ENCODE results near the gene TMEM247. TPM values are rescaled to one million over a fixed set of nuclear protein-coding genes. Genes with fewer than 3 reads are reported as not detected.
"Not testable (repeated sequence)": the region's sequence is repeated elsewhere in the genome, so short reads cannot be mapped to it uniquely, and the experiment has no call there.

Gene TMEM247
- total RNA-seq, 1 donor from 2014 or later, result not detected

DNA sequence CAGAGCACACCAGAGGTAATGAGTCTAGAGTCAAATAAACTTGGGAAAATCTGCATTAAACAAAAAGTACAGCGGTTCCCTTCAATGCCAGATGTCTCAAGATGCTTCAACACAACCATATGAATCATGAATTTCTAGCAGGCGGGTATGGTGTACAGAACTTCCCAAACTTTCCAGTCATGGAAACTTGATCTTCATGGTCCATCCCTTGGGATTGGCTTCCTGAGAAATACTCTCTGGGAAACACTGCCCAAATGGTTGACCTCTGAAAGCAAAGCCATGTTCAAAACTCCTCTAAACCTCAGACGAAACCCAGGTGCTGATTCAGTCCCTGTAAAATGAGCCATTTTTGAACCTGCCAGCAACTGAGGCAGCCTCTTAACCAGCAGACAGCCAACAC lies 16.4 kb upstream of the TMEM247 start:
- TF ChIP-seq, protein P1, sequence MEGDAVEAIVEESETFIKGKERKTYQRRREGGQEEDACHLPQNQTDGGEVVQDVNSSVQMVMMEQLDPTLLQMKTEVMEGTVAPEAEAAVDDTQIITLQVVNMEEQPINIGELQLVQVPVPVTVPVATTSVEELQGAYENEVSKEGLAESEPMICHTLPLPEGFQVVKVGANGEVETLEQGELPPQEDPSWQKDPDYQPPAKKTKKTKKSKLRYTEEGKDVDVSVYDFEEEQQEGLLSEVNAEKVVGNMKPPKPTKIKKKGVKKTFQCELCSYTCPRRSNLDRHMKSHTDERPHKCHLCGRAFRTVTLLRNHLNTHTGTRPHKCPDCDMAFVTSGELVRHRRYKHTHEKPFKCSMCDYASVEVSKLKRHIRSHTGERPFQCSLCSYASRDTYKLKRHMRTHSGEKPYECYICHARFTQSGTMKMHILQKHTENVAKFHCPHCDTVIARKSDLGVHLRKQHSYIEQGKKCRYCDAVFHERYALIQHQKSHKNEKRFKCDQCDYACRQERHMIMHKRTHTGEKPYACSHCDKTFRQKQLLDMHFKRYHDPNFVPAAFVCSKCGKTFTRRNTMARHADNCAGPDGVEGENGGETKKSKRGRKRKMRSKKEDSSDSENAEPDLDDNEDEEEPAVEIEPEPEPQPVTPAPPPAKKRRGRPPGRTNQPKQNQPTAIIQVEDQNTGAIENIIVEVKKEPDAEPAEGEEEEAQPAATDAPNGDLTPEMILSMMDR (IDR thresholded peaks at IDR 0.05; ENCODE audit: insufficient read depth, low read length, severe bottlenecking), result no peak
- H3K27me3 ChIP-seq (ENCODE audit: control insufficient read depth, insufficient read depth, low read length), result no peaks in the 10 kb centered on the region
- FAIRE-seq (no peak), DNase-seq (ENCODE audit: low read depth) (no peak)
- H3K36me3 ChIP-seq (ENCODE audit: control insufficient read depth, insufficient read depth, low read length), result no peaks in the 10 kb centered on the region
- no peak overlapping the region for H3K4me3 ChIP-seq (ENCODE audit: low read depth, low read length)

DNA sequence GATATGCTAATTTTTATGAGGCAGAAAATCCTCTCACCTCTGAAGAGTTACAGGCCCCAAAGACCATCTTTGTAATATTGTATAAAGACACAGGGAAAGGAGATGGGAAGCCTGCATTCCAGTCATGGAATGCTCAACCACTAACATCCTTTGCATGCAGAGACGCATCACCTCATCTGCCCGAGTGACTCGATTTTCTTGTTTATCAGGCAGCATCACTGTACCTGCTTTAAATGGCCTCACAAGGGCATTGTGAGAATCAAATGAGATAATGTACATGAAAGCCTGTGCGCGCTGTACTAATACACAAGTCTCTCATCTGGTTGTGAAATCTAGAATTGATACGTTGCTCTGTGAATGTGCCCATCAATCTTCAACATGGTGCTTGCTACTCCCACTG lies 10.2 kb upstream of the TMEM247 start:
- peak; percentile 67 for DNase-seq (ENCODE audit: low read depth)
- Histone ChIP-seq H3K36me3 (ENCODE audit: control insufficient read depth, insufficient read depth, low read length) (no peaks in the 10 kb centered on the region), H3K27me3 (ENCODE audit: control insufficient read depth, insufficient read depth, low read length) (no peaks in the 10 kb centered on the region), H3K4me3 (ENCODE audit: low read depth, low read length) (no peak overlapping the region)
- FAIRE-seq, result no peak
- TF ChIP-seq, protein P1 (IDR thresholded peaks at IDR 0.05; ENCODE audit: insufficient read depth, low read length, severe bottlenecking), result no peak

DNA sequence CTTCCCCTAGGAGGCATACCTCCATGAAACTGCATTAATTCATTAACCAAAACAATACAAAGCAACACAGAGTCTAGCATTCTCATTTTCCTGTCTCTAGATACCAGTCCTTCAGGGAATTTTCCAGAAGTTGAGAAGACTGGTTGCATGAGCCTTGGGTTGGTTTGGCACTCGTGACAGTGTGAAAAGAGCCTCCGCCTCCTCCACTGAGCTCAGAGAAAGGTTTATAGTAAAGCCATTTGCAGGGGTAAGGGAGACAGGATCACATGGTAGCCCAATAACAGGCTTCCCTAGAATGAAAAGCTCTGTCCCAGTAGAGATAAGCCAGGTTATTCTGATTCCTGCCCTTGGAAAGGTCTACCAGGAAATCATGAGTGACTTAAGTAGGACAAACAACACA lies 9.7 kb upstream of the TMEM247 start:
- TF ChIP-seq, protein P1 (IDR thresholded peaks at IDR 0.05; ENCODE audit: insufficient read depth, low read length, severe bottlenecking), result no peak
- DNase-seq (ENCODE audit: low read depth) (no peak), FAIRE-seq (no peak)
- Histone ChIP-seq H3K36me3 (ENCODE audit: control insufficient read depth, insufficient read depth, low read length) (no peaks in the 10 kb centered on the region), H3K4me3 (ENCODE audit: low read depth, low read length) (no peak overlapping the region), H3K27me3 (ENCODE audit: control insufficient read depth, insufficient read depth, low read length) (no peaks in the 10 kb centered on the region)

DNA sequence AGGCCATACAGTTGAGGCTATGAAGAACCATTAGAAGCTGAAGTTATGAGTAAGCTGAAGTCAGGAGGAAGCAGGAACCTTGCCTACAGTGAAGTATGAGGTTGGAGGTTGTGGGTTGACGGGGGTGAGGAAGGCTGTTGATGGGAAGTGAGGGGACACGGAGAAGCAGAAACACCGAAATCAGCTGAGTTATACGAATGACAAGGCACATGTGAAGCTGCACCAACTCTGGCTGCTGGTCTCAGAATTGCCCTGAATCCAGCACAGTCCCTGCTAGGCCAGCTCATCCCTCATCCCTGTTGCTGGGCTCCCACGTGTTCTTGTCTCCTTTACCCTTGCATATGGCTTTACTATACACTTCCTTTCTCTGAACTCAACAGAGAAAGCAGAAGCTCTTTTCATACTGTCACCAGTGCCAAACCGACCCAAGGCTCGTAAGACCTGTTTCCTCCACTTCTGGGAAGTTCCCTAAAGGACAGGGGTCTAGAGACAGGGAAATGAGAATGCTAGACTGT lies 9.2 kb upstream of the TMEM247 start:
- H3K27me3 ChIP-seq (ENCODE audit: control insufficient read depth, insufficient read depth, low read length), result no peaks in the 10 kb centered on the region
- FAIRE-seq, result no peak

DNA sequence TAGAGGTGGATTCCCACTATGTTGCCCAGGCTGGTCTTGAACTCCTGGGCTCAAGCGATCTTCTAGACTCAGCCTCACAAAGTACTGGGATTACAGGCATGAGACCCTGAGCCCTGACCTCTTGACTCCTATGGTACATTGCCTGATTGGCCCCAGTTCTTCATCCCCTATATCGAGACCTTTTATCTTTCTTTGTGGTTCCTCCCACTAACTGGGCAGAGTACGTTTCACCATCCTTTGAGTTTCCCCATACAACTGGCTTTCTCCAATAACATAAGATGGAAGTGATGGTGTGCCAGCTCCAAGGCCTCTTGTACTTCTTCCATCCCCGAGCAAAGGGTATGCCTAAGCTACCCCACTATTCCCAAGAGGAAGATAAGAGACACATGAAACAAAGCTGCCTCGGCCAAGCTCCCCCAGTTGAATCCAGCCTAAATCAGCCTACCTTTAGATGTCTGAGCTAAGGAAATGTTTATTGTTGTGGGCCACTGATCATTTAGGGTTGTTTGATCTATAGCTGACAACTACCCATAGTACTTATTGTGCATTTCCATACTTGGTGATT lies 8.3 kb upstream of the TMEM247 start:
- FAIRE-seq (no peak), DNase-seq (ENCODE audit: low read depth) (no peak)
- H3K4me3 ChIP-seq (ENCODE audit: low read depth, low read length), result no peak overlapping the region
- TF ChIP-seq, protein P1 (IDR thresholded peaks at IDR 0.05; ENCODE audit: insufficient read depth, low read length, severe bottlenecking), result no peak
- no peaks in the 10 kb centered on the region for H3K27me3 ChIP-seq (ENCODE audit: control insufficient read depth, insufficient read depth, low read length)
- no peaks in the 10 kb centered on the region for H3K36me3 ChIP-seq (ENCODE audit: control insufficient read depth, insufficient read depth, low read length)

More for the DNA sequence above, 9.2 kb upstream of the TMEM247 start:
- TF ChIP-seq, protein P1 (IDR thresholded peaks at IDR 0.05; ENCODE audit: insufficient read depth, low read length, severe bottlenecking), result no peak
- DNase-seq (ENCODE audit: low read depth), result no peak
- Histone ChIP-seq H3K36me3 (ENCODE audit: control insufficient read depth, insufficient read depth, low read length) (no peaks in the 10 kb centered on the region), H3K4me3 (ENCODE audit: low read depth, low read length) (no peak overlapping the region)

DNA sequence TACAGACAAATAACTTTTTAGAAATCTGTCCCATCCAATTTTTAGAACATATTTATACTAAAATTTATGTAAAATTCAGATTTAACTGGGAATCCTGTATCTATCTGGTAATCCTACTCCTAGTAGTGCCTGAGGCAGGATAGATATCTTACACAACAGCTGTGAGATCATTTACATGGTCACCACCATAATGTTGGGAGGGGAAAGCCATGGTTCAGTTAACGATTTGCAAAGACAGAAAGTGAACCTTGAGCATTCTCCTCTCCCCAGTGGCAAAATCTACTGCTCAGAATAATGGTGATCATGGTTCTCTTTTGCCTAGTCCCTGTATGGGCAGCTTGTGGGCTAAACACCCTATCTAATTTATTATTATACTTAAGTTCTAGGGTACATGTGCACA lies 7.7 kb upstream of the TMEM247 start:
- Histone ChIP-seq H3K27me3 (ENCODE audit: control insufficient read depth, insufficient read depth, low read length) (no peaks in the 10 kb centered on the region), H3K4me3 (ENCODE audit: low read depth, low read length) (no peak overlapping the region), H3K36me3 (ENCODE audit: control insufficient read depth, insufficient read depth, low read length) (no peaks in the 10 kb centered on the region)
- TF ChIP-seq, protein P1 (IDR thresholded peaks at IDR 0.05; ENCODE audit: insufficient read depth, low read length, severe bottlenecking), result no peak
- no peak for FAIRE-seq
- DNase-seq (ENCODE audit: low read depth), result no peak

DNA sequence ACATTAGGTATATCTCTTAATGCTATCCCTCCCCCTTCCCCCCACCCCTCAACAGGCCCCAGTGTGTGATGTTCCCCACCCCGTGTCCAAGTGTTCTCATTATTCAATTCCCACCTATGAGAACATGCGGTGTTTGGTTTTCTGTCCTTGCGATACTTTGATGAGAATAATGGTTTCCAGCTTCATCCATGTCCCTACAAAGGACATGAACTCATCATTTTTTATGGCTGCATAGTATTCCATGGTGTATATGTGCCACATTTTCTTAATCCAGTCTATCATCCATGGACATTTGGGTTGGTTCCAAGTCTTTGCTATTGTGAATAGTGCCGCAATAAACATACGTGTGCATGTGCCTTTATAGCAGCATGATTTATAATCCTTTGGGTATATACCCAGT lies 7.2 kb upstream of the TMEM247 start:
- H3K27me3 ChIP-seq (ENCODE audit: control insufficient read depth, insufficient read depth, low read length); DNase-seq (ENCODE audit: low read depth); H3K36me3 ChIP-seq (ENCODE audit: control insufficient read depth, insufficient read depth, low read length); H3K4me3 ChIP-seq (ENCODE audit: low read depth, low read length); FAIRE-seq: not testable (repeated sequence)

DNA sequence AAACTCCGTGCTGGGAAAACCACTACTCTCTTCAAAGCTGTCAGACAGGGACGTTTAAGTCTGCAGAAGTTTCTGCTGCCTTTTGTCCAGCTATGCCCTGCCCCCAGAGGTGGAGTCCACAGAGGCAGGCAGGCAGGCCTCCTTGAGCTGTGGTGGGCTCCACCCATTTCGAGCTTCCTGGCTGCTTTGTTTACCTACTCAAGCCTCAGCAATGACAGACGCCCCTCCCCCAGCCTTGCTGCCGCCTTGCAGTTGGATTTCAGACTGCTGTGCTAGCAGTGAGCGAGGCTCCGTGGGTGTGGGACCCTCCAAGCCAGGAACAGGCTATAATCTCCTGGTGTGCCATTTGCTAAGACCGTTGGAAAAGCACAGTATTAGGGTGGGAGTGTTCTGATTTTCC lies 1.9 kb upstream of the TMEM247 start:
- not testable (repeated sequence) for H3K27me3 ChIP-seq (ENCODE audit: control insufficient read depth, insufficient read depth, low read length); DNase-seq (ENCODE audit: low read depth); H3K36me3 ChIP-seq (ENCODE audit: control insufficient read depth, insufficient read depth, low read length); H3K4me3 ChIP-seq (ENCODE audit: low read depth, low read length); FAIRE-seq
